A549 (cell line): ENCODE data around the gene FLT3LG. TPM values are rescaled to one million over a fixed set of nuclear protein-coding genes. Genes with fewer than 3 reads are reported as not detected.

Source experiments
- ATAC-seq, 2 experiments: fragments of 200-7000 bp in 1 of 2; fragments of >200 bp in 1 of 2; cut with Nextera tagmentation in 1 of 2; cut with Tn5 transposase in 1 of 2; 3 replicates each; pipeline versions ENCODE4 v1.8.0 to v1.9.1; 2018 to 2020; ENCODE audit warnings: mild to moderate bottlenecking in 1 of 2, moderate library complexity in 1 of 2
- CTCF ChIA-PET: fragments of 300-600 bp; sonication (Branson Sonifier 250); formaldehyde crosslinking; extraction: SDS; loops from one replicate; lab custom pipeline; 2021; ENCODE audit warnings: antibody characterized with exemption, inconsistent platforms; lab: Yijun Ruan, JAX
- POLR2A ChIA-PET: fragments of 350-600 bp; formaldehyde crosslinking; extraction: SDS; loops from one replicate; lab custom pipeline; 2021; ENCODE audit warnings: antibody characterized with exemption, inconsistent platforms; lab: Yijun Ruan, JAX
- DNase-seq, 2 experiments: peaks; one replicate each; pipeline versions ENCODE4 v3.0.0 to v3.0.0-alpha.2; 2011 to 2016; ENCODE audit warnings: low read depth in 1 of 2, low spot score in 1 of 2
- FAIRE-seq: peaks from 2 replicates; lab custom pipeline; 2011; peaks lifted over from hg19 to GRCh38; lab: Jason Lieb, UNC
- H3K27ac ChIP-seq, 2 experiments: fragments of >200 bp; sonication (Bioruptor Twin); formaldehyde crosslinking; 3 replicates each; pipeline ENCODE4 v1.5.1; 2016 to 2017
- H3K4me1 ChIP-seq: fragments of >200 bp; sonication (Bioruptor Twin); formaldehyde crosslinking; 3 replicates; pipeline ENCODE4 v1.6.1; 2016
- H3K4me2 ChIP-seq: fragments of >200 bp; sonication (Bioruptor Twin); formaldehyde crosslinking; 3 replicates; pipeline ENCODE4 v1.6.1; 2016
- H3K4me3 ChIP-seq: fragments of >200 bp; sonication (Bioruptor Twin); formaldehyde crosslinking; 3 replicates; pipeline ENCODE4 v1.5.1; 2016
- H3K9me3 ChIP-seq: fragments of >200 bp; sonication (Bioruptor Twin); formaldehyde crosslinking; 3 replicates; pipeline ENCODE4 v1.6.1; 2016
- CHD2 ChIP-seq: fragments of 150-350 bp; IDR thresholded peaks from 2 replicates; pipeline ENCODE4 v1.6.1; 2014; ENCODE audit warnings: low read length; ENCODE audit not compliant: partially characterized antibody
- CTCF ChIP-seq: fragments of >200 bp; sonication (Bioruptor Twin); formaldehyde crosslinking; IDR thresholded peaks from 3 replicates; pipeline ENCODE4 v1.5.1; 2016
- EHMT2 ChIP-seq: fragments of 200-600 bp; sonication (generic); IDR thresholded peaks from 2 replicates; pipeline ENCODE4 v1.6.1; 2016; ENCODE audit warnings: antibody characterized with exemption, low read depth, mild to moderate bottlenecking, moderate library complexity
- EP300 ChIP-seq, 2 experiments: fragments of >200 bp; sonication (Bioruptor Twin); formaldehyde crosslinking; IDR thresholded peaks; 2 replicates in 1 of 2; 3 replicates in 1 of 2; pipeline ENCODE4 v1.6.1; 2016 to 2017
- FOSL2 ChIP-seq, 2 experiments: fragments of 450-650 bp in 1 of 2; fragments of >200 bp in 1 of 2; sonication (Bioruptor Twin) in 1 of 2; formaldehyde crosslinking; IDR thresholded peaks; 2 replicates each; pipeline versions ENCODE4 v1.5.0 to v1.6.1; 2016 to 2020; ENCODE audit warnings: mild to moderate bottlenecking in 1 of 2, moderate library complexity in 1 of 2
- FOXS1 ChIP-seq: fragments of 250-450 bp; sonication (Bioruptor Pico); IDR thresholded peaks from 2 replicates; pipeline ENCODE4 v1.5.0; 2020; ENCODE audit warnings: mild to moderate bottlenecking, moderate library complexity
- HEYL ChIP-seq: fragments of 250-450 bp; sonication (Bioruptor Pico); IDR thresholded peaks from 2 replicates; pipeline ENCODE4 v1.8.0; 2021; ENCODE audit warnings: mild to moderate bottlenecking, moderate library complexity
- HOXA7 ChIP-seq: fragments of 250-450 bp; sonication (Bioruptor Pico); IDR thresholded peaks from 2 replicates; pipeline ENCODE4 v1.5.0; 2020; ENCODE audit warnings: mild to moderate bottlenecking, moderate library complexity
- HOXB13 ChIP-seq: fragments of 250-450 bp; sonication (Bioruptor Pico); IDR thresholded peaks from 2 replicates; pipeline ENCODE4 v1.5.0; 2020; ENCODE audit warnings: low read depth, mild to moderate bottlenecking, moderate library complexity
- JUN ChIP-seq, 2 experiments: fragments of >200 bp; sonication (Bioruptor Twin); formaldehyde crosslinking; IDR thresholded peaks; 2 replicates in 1 of 2; 3 replicates in 1 of 2; pipeline ENCODE4 v1.6.1; 2016 to 2017
- KDM5A ChIP-seq: fragments of 200-600 bp; sonication (generic); IDR thresholded peaks from 2 replicates; pipeline ENCODE4 v1.6.1; 2016; ENCODE audit warnings: antibody characterized with exemption, mild to moderate bottlenecking
- MAFK ChIP-seq: fragments of 450-650 bp; IDR thresholded peaks from 2 replicates; pipeline ENCODE4 v1.6.1; 2014; ENCODE audit not compliant: partially characterized antibody
- MAZ ChIP-seq: fragments of 150-350 bp; IDR thresholded peaks from 2 replicates; pipeline ENCODE4 v1.6.1; 2014; ENCODE audit warnings: antibody characterized with exemption, low read depth, low read length, borderline replicate concordance
- NR3C1 ChIP-seq: fragments of >200 bp; sonication (Bioruptor Twin); formaldehyde crosslinking; IDR thresholded peaks from 3 replicates; pipeline ENCODE4 v1.6.1; 2017
- TP53 ChIP-seq: fragments of 250-450 bp; sonication (Bioruptor Pico); IDR thresholded peaks from 2 replicates; pipeline ENCODE4 v1.5.0; 2021; ENCODE audit warnings: mild to moderate bottlenecking, moderate library complexity
- ZC3H11A ChIP-seq: fragments of 450-650 bp; IDR thresholded peaks from 2 replicates; pipeline ENCODE4 v1.6.1; 2014; ENCODE audit warnings: antibody characterized with exemption, mild to moderate bottlenecking
- WGBS: methylation state at CpG from one replicate; pipeline ENCODE4 v1.1.6; 2017; ENCODE audit errors: missing lambda C conversion rate; 5-methylcytosine and 5-hydroxymethylcytosine counted together
- polyA plus RNA-seq, 4 experiments: library from polyadenylated mRNA; depleted of rRNA in 3 of 4; stranded (reverse); fragments of >200 nt; fragmentation: RNase III in 1 of 4; extraction: RNeasy Plus Mini Kit Qiagen cat#74134 plus additional on column Dnase treatment in 1 of 4; gene quantifications; 2 replicates in 3 of 4; 3 replicates in 1 of 4; pipeline ENCODE4 v1.2.3, GENCODE V29; 2011 to 2017
- TF ChIP-seq, protein P1 (sequence below): IDR thresholded peaks from 2 replicates; pipeline ENCODE4 v1.6.1; 2012
- TF ChIP-seq, protein P2 (sequence below): IDR thresholded peaks from 2 replicates; pipeline ENCODE4 v1.6.1; 2012; ENCODE audit warnings: low read depth, borderline replicate concordance
- TF ChIP-seq, protein P3 (sequence below): fragments of 150-350 bp; IDR thresholded peaks from 2 replicates; pipeline ENCODE4 v1.6.1; 2014; ENCODE audit warnings: low read depth, mild to moderate bottlenecking, low read length

The FLT3LG gene
- polyA plus RNA-seq, 2 of the 4 experiments (the other 2 are of a cell fraction): 0.58 to 0.99 TPM

DNA sequence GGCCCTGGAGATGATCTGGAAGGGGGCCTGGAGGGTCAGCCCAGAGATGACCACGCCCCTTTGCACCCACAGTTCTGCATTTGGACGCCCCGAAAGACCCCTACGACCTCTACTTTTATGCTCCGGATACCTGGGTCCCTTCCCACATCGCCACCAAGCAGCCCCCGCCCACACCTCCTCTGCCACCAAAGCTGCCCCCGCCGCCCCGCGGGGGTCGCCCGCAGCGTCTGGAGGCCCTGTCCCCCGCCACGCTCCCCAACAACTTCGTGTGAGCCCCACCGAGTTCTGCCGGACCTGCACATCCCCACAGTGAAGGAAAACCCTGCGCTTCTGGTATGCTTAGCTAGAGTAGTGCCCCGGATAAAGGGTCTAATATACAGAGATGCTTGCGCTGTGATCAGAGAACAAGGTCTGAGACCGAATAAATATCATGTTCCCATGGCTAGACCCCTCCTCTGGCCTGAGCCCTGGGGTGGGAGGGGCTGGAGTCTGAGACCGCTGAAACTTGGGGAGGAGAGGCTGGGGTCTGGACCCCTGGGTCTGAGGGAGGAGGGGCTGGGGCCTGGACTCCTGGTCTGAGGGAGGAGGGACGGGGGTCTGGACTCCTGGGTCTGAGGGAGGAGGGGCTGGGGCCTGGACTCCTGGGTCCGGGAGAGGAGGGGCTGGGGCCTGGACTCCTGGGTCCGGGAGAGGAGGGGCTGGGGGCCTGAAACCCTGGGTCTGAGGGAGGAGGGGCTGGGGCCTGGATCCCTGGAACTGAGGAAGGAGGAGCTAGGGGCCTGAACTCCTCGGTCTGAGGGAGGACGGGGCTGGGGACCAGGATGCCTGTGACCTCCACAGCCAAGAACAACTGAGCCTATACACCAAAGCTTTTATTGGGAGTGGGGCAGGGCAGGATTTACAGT, 45.2 kb upstream of the FLT3LG start:
- Histone ChIP-seq H3K4me1 (peaks cover 23% of the 10 kb centered on the region), H3K27ac (peak overlapping the region in 1 of 2 experiments; percentile 66; a peak in 4 of 6 replicates), H3K9me3 (no peaks in the 10 kb centered on the region; the same call in 2 of the 3 replicates), H3K4me3 (peak overlapping the region; percentile 39; the same call in 2 of the 3 replicates), H3K4me2 (peak overlapping the region; percentile 98)
- no peak for TF ChIP-seq MAFK
- TF ChIP-seq NR3C1: no peak
- no peak for ATAC-seq
- POLR2A ChIA-PET: no interaction called here
- CTCF ChIA-PET: interaction anchor here (0.6 to 13.8 kb wide), 11 partner anchors 7 to 280 kb away, joined by 3 to 141 read pairs (median 6); no protein-coding TSS in a partner anchor
- FAIRE-seq: no peak
- 62% methylated on average over 21 of the region's 29 CpGs for WGBS
- no peak for DNase-seq

DNA sequence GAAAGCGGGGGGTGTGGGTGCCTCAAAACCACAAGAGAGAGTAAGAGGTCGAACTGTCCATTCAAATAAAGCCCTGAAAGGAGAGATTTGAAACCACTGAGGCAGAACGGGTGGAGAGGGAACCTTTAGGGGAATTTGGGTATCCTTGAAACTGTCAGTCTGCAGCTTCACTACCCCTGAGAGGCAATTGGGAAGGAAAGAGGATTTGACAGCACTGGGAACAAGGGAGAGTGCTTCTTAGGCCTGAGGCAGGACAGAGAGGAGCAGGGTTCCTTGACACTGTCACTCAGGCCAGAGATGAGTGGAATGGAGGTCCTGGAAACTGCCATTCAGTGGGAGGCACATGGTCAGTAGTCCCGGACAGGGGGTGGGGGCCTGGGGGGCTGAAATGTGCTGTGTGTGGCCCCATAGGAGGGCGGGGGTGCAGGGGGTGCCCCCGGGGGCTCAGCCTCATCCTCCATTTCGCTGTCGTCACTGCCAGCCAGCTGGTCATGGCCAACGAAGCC, 43.8 kb upstream of the FLT3LG start:
- no peak overlapping the region for H3K4me2 ChIP-seq
- ATAC-seq: 0 out of 6 replicates have a peak, but pooled peaks have one; percentile 6 to 17
- ChIA-PET POLR2A (no interaction called here), CTCF (interaction anchor here (0.7 to 13.8 kb wide), 9 partner anchors 9 to 204 kb away, joined by 3 to 141 read pairs (median 5); partner anchors contain the start of gene FLT3LG)
- peak in 1 of 2 experiments; percentile 64 for DNase-seq
- peaks cover 23% of the 10 kb centered on the region for H3K4me1 ChIP-seq
- no peak for FAIRE-seq
- H3K27ac ChIP-seq: no peak overlapping the region
- 74% methylated on average over 9 of the region's 9 CpGs for WGBS
- no peak overlapping the region for H3K4me3 ChIP-seq
- TF ChIP-seq FOSL2 (IDR thresholded peaks at IDR 0.05): no peak
- TF ChIP-seq FOSL2 (CRISPR knock-in tag; IDR thresholded peaks at IDR 0.05): no peak
- TF ChIP-seq, protein P1, sequence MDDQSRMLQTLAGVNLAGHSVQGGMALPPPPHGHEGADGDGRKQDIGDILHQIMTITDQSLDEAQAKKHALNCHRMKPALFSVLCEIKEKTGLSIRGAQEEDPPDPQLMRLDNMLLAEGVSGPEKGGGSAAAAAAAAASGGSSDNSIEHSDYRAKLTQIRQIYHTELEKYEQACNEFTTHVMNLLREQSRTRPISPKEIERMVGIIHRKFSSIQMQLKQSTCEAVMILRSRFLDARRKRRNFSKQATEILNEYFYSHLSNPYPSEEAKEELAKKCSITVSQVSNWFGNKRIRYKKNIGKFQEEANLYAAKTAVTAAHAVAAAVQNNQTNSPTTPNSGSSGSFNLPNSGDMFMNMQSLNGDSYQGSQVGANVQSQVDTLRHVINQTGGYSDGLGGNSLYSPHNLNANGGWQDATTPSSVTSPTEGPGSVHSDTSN: no peak
- TF ChIP-seq TP53 (CRISPR knock-in tag): no peak
- no peak for TF ChIP-seq HOXB13 (CRISPR knock-in tag)
- TF ChIP-seq ZC3H11A: no peak
- no peak for TF ChIP-seq CHD2
- TF ChIP-seq, protein P2, sequence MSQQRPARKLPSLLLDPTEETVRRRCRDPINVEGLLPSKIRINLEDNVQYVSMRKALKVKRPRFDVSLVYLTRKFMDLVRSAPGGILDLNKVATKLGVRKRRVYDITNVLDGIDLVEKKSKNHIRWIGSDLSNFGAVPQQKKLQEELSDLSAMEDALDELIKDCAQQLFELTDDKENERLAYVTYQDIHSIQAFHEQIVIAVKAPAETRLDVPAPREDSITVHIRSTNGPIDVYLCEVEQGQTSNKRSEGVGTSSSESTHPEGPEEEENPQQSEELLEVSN: no peak
- no peak for TF ChIP-seq JUN (IDR thresholded peaks at IDR 0.05)
- no peak for TF ChIP-seq EP300 (IDR thresholded peaks at IDR 0.05)
- no peak for TF ChIP-seq EHMT2
- TF ChIP-seq MAZ: no peak
- TF ChIP-seq FOXS1: no peak
- TF ChIP-seq, protein P3, sequence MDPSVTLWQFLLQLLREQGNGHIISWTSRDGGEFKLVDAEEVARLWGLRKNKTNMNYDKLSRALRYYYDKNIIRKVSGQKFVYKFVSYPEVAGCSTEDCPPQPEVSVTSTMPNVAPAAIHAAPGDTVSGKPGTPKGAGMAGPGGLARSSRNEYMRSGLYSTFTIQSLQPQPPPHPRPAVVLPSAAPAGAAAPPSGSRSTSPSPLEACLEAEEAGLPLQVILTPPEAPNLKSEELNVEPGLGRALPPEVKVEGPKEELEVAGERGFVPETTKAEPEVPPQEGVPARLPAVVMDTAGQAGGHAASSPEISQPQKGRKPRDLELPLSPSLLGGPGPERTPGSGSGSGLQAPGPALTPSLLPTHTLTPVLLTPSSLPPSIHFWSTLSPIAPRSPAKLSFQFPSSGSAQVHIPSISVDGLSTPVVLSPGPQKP: no peak
- no peak for TF ChIP-seq HEYL
- no peak for TF ChIP-seq HOXA7 (CRISPR knock-in tag)
- no peak for TF ChIP-seq CTCF
- no peak for TF ChIP-seq KDM5A
- H3K9me3 ChIP-seq: no peaks in the 10 kb centered on the region; the same call in 2 of the 3 replicates
